Stomach (tissue), 4 donors: ENCODE measurements around the gene PKIG.

Source experiments
- CTCF ChIP-seq, 7 experiments: fragments of 450-650 bp in 4 of 7; fragments of 200-600 bp in 3 of 7; sonication (generic) in 3 of 7; IDR thresholded peaks; one replicate each; pipeline ENCODE4 v1.5.1; 2016 to 2019; ENCODE audit warnings: antibody characterized with exemption in 7 of 7, control low read depth in 2 of 7, mild to moderate bottlenecking in 1 of 7
- EP300 ChIP-seq: sonication (generic); formaldehyde crosslinking; IDR thresholded peaks from one replicate; pipeline ENCODE4 v1.6.1; 2017; ENCODE audit warnings: antibody characterized with exemption
- POLR2A ChIP-seq, 4 donors: fragments of 450-650 bp; IDR thresholded peaks; one replicate each; pipeline ENCODE4 v1.6.1; 2016; ENCODE audit warnings: antibody characterized with exemption in 4 of 4, control low read depth in 2 of 4, mild to moderate bottlenecking in 1 of 4, moderate library complexity in 1 of 4

- TF ChIP-seq EP300 (no peak), CTCF (IDR thresholded peaks at IDR 0.05) (no peak), POLR2A (IDR thresholded peaks at IDR 0.05) (no peak)
These were observed 37.7 kb downstream of the PKIG start for GRCh38 chr20:44620030-44620429.
